ENCODE results near the gene KIF26A.

The KIF26A gene

GRCh38 chr14:104138098-104138717 is at the start of gene KIF26A:
KIF26A (plus strand) TSS chr14:104138587; CDS start chr14:104138723, 136 bp downstream.
- peak; percentile 75 for DNase-seq

- DNase-seq: no peak
These were observed 48.2 kb upstream of the KIF26A start for GRCh38 chr14:104090071-104090748.

- no peak for DNase-seq
These were observed 47.1 kb upstream of the KIF26A start for GRCh38 chr14:104091061-104091926.

- no peak for DNase-seq
These were observed 46.2 kb upstream of the KIF26A start for GRCh38 chr14:104091927-104092771.

- DNase-seq: no peak
These were observed 45.4 kb upstream of the KIF26A start for GRCh38 chr14:104092931-104093365.

- peak; percentile 31 for DNase-seq
These were observed 44.9 kb upstream of the KIF26A start for GRCh38 chr14:104093366-104094055.

GRCh38 chr14:104094056-104094708 is 44.2 kb upstream of the KIF26A start:
- no peak for DNase-seq

GRCh38 chr14:104094709-104095425 is 43.5 kb upstream of the KIF26A start:
- peak; percentile 65 for DNase-seq

- DNase-seq: no peak
These were observed 42.7 kb upstream of the KIF26A start for GRCh38 chr14:104095426-104096310.

GRCh38 chr14:104096318-104096717 is 42.1 kb upstream of the KIF26A start:
- no peak for DNase-seq

GRCh38 chr14:104096751-104097700 is 41.4 kb upstream of the KIF26A start:
- peak; percentile 37 for DNase-seq

GRCh38 chr14:104098272-104099095 is 39.9 kb upstream of the KIF26A start:
- DNase-seq: no peak

GRCh38 chr14:104099096-104100041 is 39.0 kb upstream of the KIF26A start:
- no peak for DNase-seq

- peak; percentile 24 for DNase-seq
These were observed 38.0 kb upstream of the KIF26A start for GRCh38 chr14:104100171-104101085.

- DNase-seq: no peak
These were observed 37.2 kb upstream of the KIF26A start for GRCh38 chr14:104101086-104101621.
